Measurements from ENCODE around the gene DNASE1L1. TPM values are rescaled to one million over a fixed set of nuclear protein-coding genes. Genes with fewer than 3 reads are reported as not detected.

Gene DNASE1L1
- total RNA-seq, 1 donor from 2014 or later, result 14.2 TPM

GRCh38 chrX:154426916-154427770 lies 18.1 kb upstream of the DNASE1L1 start:
- peak overlapping the region; percentile 84 for H3K4me3 Mint-ChIP-seq
- peaks cover 9% of the 10 kb centered on the region for H3K27me3 Mint-ChIP-seq (ENCODE audit: insufficient read depth, low read depth)
- DNase-seq (ENCODE audit: low spot score), result no peak
- H3K4me1 Mint-ChIP-seq, result peaks cover 17% of the 10 kb centered on the region
- H3K27ac Mint-ChIP-seq, result no peak overlapping the region
- Histone ChIP-seq H3K36me3 (no peaks in the 10 kb centered on the region), H3K27me3 (no peaks in the 10 kb centered on the region), H3K4me1 (no peaks in the 10 kb centered on the region), H3K9ac (no peak overlapping the region), H2AFZ (replicated peaks) (no peak overlapping the region), H3K79me2 (ENCODE audit: low read depth) (peaks cover 16% of the 10 kb centered on the region), H3K27ac (no peak overlapping the region), H4K20me1 (ENCODE audit: low read depth) (no peaks in the 10 kb centered on the region), H3K4me2 (no peak overlapping the region), H3F3A (ENCODE audit: low read depth) (peaks cover 7% of the 10 kb centered on the region), H3K4me3 (no peak overlapping the region), H3K9me3 (ENCODE audit: low read depth) (no peaks in the 10 kb centered on the region)
- peaks cover 22% of the 10 kb centered on the region for H3K9me3 Mint-ChIP-seq
- no peak for TF ChIP-seq CTCF (IDR thresholded peaks at IDR 0.05)
- TF ChIP-seq EZH2phosphoT487 (IDR thresholded peaks at IDR 0.05), result no peak
- no peak for TF ChIP-seq EZH2 (IDR thresholded peaks at IDR 0.05)
- H3K36me3 Mint-ChIP-seq, result peaks cover 6% of the 10 kb centered on the region

DNA sequence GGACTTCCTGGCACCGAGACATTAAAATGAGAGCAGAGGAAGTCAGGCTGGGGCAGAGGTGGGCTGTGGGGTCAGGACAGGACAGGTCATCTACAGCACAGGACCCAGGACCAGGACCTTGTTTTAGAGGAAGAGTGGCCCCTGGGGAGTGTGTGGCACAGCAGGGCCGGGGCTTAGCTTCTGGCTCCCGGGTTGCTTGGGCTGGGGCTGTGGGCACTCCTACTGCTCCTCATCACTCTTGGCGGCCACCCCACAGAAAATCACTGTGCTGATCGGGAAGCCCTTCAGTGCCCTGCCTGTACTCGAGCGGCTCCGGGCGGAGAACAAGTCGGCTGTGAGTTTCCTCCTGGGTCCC lies 11.3 kb upstream of the DNASE1L1 start:
- H3K9me3 Mint-ChIP-seq, result peaks cover 23% of the 10 kb centered on the region
- Histone ChIP-seq H3K27ac (no peak overlapping the region), H3K36me3 (no peaks in the 10 kb centered on the region), H3K9ac (no peak overlapping the region), H3F3A (ENCODE audit: low read depth) (no peaks in the 10 kb centered on the region), H3K27me3 (no peaks in the 10 kb centered on the region), H3K4me3 (no peak overlapping the region), H2AFZ (replicated peaks) (no peak overlapping the region), H3K4me2 (no peak overlapping the region), H3K9me3 (ENCODE audit: low read depth) (no peaks in the 10 kb centered on the region), H4K20me1 (ENCODE audit: low read depth) (no peaks in the 10 kb centered on the region), H3K79me2 (ENCODE audit: low read depth) (no peaks in the 10 kb centered on the region), H3K4me1 (no peaks in the 10 kb centered on the region)
- H3K27me3 Mint-ChIP-seq (ENCODE audit: insufficient read depth, low read depth), result peaks cover 13% of the 10 kb centered on the region
- no peak for DNase-seq (ENCODE audit: low spot score)
- no peak overlapping the region for H3K27ac Mint-ChIP-seq
- H3K36me3 Mint-ChIP-seq, result peaks cover 2% of the 10 kb centered on the region
- H3K4me3 Mint-ChIP-seq, result no peak overlapping the region
- H3K4me1 Mint-ChIP-seq, result peaks cover 3% of the 10 kb centered on the region
- TF ChIP-seq CTCF (IDR thresholded peaks at IDR 0.05) (no peak), EZH2phosphoT487 (IDR thresholded peaks at IDR 0.05) (no peak), EZH2 (IDR thresholded peaks at IDR 0.05) (no peak)

DNA sequence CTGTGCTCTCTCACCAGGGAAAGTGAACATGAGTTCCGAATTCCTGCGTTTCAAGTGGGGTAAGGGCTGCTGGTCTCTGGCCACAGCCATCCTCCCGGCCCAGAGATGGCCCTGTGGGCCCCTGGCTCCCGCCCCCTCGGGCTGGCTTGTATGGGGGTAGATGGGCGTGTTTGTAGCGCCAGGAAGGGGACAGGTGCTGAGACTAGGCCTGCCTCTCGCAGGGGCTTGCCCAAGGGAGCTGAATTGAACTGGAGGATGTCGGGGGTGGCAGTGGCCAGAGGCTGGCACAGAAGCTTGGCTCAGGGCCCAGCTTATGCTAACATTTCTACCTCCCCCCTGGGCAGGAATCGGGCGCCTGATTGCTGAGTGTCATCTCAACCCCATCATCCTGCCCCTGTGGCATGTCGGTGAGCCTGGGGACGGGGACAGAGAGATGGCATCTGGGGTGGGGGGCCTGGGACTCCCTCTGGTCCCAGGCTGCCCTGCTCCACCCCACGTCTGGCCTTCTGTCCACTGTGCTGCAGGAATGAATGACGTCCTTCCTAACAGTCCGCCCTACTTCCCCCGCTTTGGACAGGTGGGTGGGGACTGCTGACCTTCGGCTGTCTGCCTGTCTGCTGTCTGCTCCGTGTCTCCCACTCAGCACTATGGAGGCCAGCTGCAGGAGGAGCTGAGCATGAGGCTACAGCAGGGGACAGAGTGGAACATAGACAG lies 10.8 kb upstream of the DNASE1L1 start:
- Histone ChIP-seq H3K79me2 (ENCODE audit: low read depth) (no peaks in the 10 kb centered on the region), H3F3A (ENCODE audit: low read depth) (no peaks in the 10 kb centered on the region), H4K20me1 (ENCODE audit: low read depth) (no peaks in the 10 kb centered on the region), H3K9ac (no peak overlapping the region), H3K27ac (no peak overlapping the region), H3K36me3 (no peaks in the 10 kb centered on the region), H3K4me3 (no peak overlapping the region), H3K4me2 (no peak overlapping the region), H3K9me3 (ENCODE audit: low read depth) (no peaks in the 10 kb centered on the region), H2AFZ (replicated peaks) (no peak overlapping the region), H3K4me1 (no peaks in the 10 kb centered on the region), H3K27me3 (no peaks in the 10 kb centered on the region)
- no peak overlapping the region for H3K27ac Mint-ChIP-seq
- TF ChIP-seq EZH2phosphoT487 (IDR thresholded peaks at IDR 0.05) (no peak), CTCF (IDR thresholded peaks at IDR 0.05) (no peak), EZH2 (IDR thresholded peaks at IDR 0.05) (no peak)
- H3K9me3 Mint-ChIP-seq, result peaks cover 26% of the 10 kb centered on the region
- H3K4me3 Mint-ChIP-seq, result no peak overlapping the region
- peaks cover 4% of the 10 kb centered on the region for H3K36me3 Mint-ChIP-seq
- H3K4me1 Mint-ChIP-seq, result peaks cover 3% of the 10 kb centered on the region
- no peak for DNase-seq (ENCODE audit: low spot score)
- H3K27me3 Mint-ChIP-seq (ENCODE audit: insufficient read depth, low read depth), result peaks cover 15% of the 10 kb centered on the region
